HS-5 (cell line): Measurements from ENCODE around the gene DENND10.
"Not testable (repeated sequence)": the region's sequence is repeated elsewhere in the genome, so short reads cannot be mapped to it uniquely, and the experiment has no call there.

Experiments
- DNase-seq: peaks from one replicate; pipeline ENCODE4 v3.0.0-alpha.2; 2012; ENCODE audit warnings: low read depth

The DENND10 gene

GRCh38 chr10:119132521-119133345 is 28.8 kb downstream of the DENND10 start:
- no peak for DNase-seq

GRCh38 chr10:119133949-119134348 is 30.0 kb downstream of the DENND10 start:
- no peak for DNase-seq

GRCh38 chr10:119135513-119135881 is 31.6 kb downstream of the DENND10 start:
- DNase-seq: no peak

GRCh38 chr10:119136084-119136483 is 32.2 kb downstream of the DENND10 start:
- no peak for DNase-seq

GRCh38 chr10:119137878-119138277 is 34.0 kb downstream of the DENND10 start:
- not testable (repeated sequence) for DNase-seq

- DNase-seq: no peak
Measured at GRCh38 chr10:119138346-119139306, 34.7 kb downstream of the DENND10 start.

- no peak for DNase-seq
Measured at GRCh38 chr10:119139464-119140067, 35.7 kb downstream of the DENND10 start.

- no peak for DNase-seq
Measured at GRCh38 chr10:119140603-119141245, 36.8 kb downstream of the DENND10 start.

- no peak for DNase-seq
Measured at GRCh38 chr10:119143657-119144056, 39.7 kb downstream of the DENND10 start.

GRCh38 chr10:119149157-119149556 is 45.2 kb downstream of the DENND10 start:
- DNase-seq: no peak

GRCh38 chr10:119149729-119150128 is 45.8 kb downstream of the DENND10 start:
- no peak for DNase-seq

- not testable (repeated sequence) for DNase-seq
Measured at GRCh38 chr10:119151601-119152000, 47.7 kb downstream of the DENND10 start.

GRCh38 chr10:119153041-119153440 is 49.1 kb downstream of the DENND10 start:
- DNase-seq: no peak

- DNase-seq: no peak
Measured at GRCh38 chr10:119153661-119154060, 49.7 kb downstream of the DENND10 start.

- no peak for DNase-seq
Measured at GRCh38 chr10:119159332-119159731, 55.4 kb downstream of the DENND10 start.

- no peak for DNase-seq
Measured at GRCh38 chr10:119161680-119162451, 58.0 kb downstream of the DENND10 start.

GRCh38 chr10:119162452-119163092 is 58.7 kb downstream of the DENND10 start:
- no peak for DNase-seq

GRCh38 chr10:119165171-119166117 is 61.5 kb downstream of the DENND10 start, which contains the start of gene SFXN4:
SFXN4 (minus strand) TSS chr10:119165714; CDS start chr10:119165647, 67 bp downstream.
- DNase-seq: no peak

GRCh38 chr10:119166118-119166500 is 62.2 kb downstream of the DENND10 start:
- DNase-seq: no peak
